ENCODE data around the gene VAT1L. TPM values are rescaled to one million over a fixed set of nuclear protein-coding genes. Genes with fewer than 3 reads are reported as not detected.

Gene VAT1L
- total RNA-seq, 2 experiments from 2014 or later = not detected

DNA sequence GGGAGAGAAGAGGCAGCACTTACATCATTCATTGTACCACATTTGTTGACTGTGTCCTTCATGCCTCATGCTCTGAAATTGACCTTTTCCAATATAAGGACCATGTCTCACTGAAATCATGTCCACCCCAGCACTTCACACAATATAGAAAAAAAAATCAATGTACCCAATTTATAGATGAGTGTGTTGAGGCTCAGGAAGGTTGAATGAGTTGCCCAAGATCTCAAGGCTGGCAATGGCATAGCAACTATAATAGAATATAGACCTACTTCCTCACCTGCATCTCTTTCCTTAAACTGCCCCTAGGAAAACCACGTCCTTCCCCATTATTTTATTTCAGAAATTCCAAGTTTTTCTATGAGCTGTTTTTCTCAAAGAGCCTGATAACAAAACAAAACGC, 912 bp upstream of the VAT1L start:
- POLR2A ChIA-PET = no interaction called here

DNA sequence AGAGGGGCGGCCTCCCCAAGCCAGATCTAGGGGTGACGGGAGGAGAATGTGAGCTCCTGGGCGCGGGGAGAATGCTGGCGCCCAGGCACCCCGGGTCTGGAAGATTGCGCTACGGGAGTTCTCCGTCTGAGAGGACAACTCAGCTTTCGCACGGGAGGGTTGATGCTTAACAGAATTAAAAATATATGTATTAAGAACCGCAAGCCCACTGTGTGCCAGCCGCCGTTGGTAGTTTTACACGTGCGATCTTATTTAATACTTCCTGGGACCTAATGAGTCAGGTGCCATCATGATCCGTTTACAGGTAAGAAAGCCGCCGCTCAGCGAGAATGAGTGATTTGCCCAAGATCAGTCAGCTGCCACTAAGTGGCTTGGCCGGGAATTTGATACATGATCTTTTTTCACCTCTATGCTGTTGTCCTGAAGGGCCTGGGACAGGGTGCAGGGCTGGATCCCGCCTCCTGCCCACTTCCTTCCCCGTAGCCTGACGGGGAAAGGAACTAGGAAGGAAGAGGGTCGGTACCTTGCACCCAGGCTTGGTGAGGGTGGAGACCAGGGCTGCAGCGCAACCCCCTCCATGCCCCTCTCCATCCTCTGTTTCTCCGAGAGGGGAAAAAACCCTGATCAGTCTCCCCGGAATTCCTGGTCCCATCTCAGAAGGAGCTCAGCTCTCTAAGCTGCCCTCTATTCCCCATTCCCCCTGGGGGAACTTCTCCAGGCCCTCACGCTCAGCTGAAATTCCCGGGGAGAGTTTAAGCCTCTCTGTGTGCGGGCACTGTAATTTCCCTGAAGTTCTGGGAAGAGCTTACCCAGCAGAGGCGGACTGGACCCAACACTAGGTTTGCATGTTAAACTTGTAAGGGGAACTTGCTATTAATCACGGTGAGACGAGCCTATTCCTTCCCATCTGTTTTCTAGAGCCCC, 983 bp downstream of the VAT1L start:
- Mint-ChIP-seq H3K27me3 (peaks cover 62% of the 10 kb centered on the region), H3K9me3 (no peaks in the 10 kb centered on the region), H3K27ac (no peak overlapping the region), H3K36me3 (ENCODE audit: low read depth) (no peaks in the 10 kb centered on the region), H3K4me1 (peaks cover 3% of the 10 kb centered on the region), H3K4me3 (no peak overlapping the region)
- ChIA-PET POLR2A (interaction anchor here (0.5 kb wide), 1 partner anchor 67 kb away, joined by 3 read pairs; the partner anchor contains the start of gene NUDT7), CTCF (interaction anchor here (1.1 kb wide), 2 partner anchors 16 to 92 kb away, joined by 3 read pairs; no protein-coding TSS in a partner anchor)
- DNase-seq = no peak

More for the DNA sequence above, 912 bp upstream of the VAT1L start:
- CTCF ChIA-PET = no interaction called here
- no peaks in the 10 kb centered on the region for H3K36me3 Mint-ChIP-seq (ENCODE audit: low read depth)
- no peak overlapping the region for H3K27ac Mint-ChIP-seq
- peaks cover 3% of the 10 kb centered on the region for H3K4me1 Mint-ChIP-seq
- DNase-seq = no peak
- H3K27me3 Mint-ChIP-seq = peaks cover 60% of the 10 kb centered on the region
- H3K4me3 Mint-ChIP-seq = no peak overlapping the region
- no peaks in the 10 kb centered on the region for H3K9me3 Mint-ChIP-seq

DNA sequence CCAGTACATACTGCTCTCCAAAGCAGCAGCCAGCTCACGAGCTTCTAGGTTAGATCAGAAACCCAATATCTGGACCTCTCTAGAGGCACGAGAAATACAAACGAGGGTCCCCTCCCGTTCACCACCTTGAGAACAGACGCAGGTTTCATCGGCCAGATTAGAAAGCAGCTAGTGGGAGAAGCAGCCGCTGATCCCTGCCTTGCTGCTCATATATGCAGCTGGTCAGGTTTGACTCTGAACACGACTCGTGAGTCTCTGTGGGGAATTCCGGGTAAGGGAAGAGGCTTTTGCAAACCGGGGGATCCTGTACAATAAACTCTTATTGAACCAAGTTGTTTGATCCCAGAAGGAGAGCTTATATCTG, 1.6 kb downstream of the VAT1L start:
- CTCF ChIA-PET = interaction anchor here (0.6 to 1.1 kb wide), 3 partner anchors 15 to 92 kb away, joined by 3 read pairs; no protein-coding TSS in a partner anchor
- Mint-ChIP-seq H3K9me3 (no peaks in the 10 kb centered on the region), H3K27me3 (peaks cover 66% of the 10 kb centered on the region), H3K4me3 (no peak overlapping the region), H3K27ac (no peak overlapping the region), H3K4me1 (peaks cover 3% of the 10 kb centered on the region), H3K36me3 (ENCODE audit: low read depth) (no peaks in the 10 kb centered on the region)
- POLR2A ChIA-PET = no interaction called here
- no peak for DNase-seq

DNA sequence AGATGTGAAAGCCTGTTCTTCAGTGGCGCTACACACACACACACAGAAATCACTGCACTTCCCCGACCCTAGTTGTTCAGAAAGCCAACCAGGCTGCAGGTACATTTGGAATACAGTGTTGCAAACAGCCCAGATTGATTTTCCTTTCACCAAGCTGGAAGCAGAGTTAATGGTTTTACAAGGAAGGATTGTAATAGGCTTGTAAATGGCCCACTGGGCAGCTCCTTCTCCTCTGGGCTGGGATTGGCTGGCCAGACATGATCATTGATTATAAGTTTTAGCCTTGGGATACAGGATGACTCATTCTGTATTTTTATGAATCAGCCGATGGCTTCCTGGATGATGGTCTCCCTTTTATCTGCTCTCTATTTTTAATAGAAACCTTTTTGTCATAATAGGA, 2.5 kb downstream of the VAT1L start:
- no peak for DNase-seq
- ChIA-PET POLR2A (no interaction called here), CTCF (no interaction called here)
- Mint-ChIP-seq H3K4me3 (no peak overlapping the region), H3K36me3 (ENCODE audit: low read depth) (no peaks in the 10 kb centered on the region), H3K4me1 (peaks cover 3% of the 10 kb centered on the region), H3K9me3 (no peaks in the 10 kb centered on the region), H3K27ac (no peak overlapping the region), H3K27me3 (peaks cover 65% of the 10 kb centered on the region)

DNA sequence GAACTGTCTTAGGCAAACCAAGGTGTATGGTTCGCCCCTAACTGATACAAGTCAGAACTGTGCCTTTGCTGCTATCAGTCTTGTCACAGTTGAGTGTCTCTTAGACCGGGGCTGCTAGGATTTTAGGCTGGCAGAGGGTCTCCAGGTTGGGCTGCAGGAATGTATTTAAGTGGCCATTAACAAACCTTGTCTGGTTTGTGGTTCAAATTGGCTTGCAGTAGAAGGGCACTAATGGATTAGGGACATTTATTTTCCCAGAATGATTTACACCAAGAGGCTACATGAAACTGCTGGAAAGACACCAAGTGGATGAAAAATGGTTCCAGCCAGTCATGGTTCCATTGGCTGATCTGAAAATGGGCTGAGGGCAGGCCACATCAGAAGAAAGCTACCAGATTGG, 5.1 kb downstream of the VAT1L start:
- H3K4me3 Mint-ChIP-seq = no peak overlapping the region
- ChIA-PET CTCF (no interaction called here), POLR2A (no interaction called here)
- H3K36me3 Mint-ChIP-seq (ENCODE audit: low read depth) = no peaks in the 10 kb centered on the region
- no peak for DNase-seq
- no peaks in the 10 kb centered on the region for H3K9me3 Mint-ChIP-seq
- H3K27ac Mint-ChIP-seq = no peak overlapping the region
- peaks cover 42% of the 10 kb centered on the region for H3K27me3 Mint-ChIP-seq
- H3K4me1 Mint-ChIP-seq = peaks cover under 1% of the 10 kb centered on the region

DNA sequence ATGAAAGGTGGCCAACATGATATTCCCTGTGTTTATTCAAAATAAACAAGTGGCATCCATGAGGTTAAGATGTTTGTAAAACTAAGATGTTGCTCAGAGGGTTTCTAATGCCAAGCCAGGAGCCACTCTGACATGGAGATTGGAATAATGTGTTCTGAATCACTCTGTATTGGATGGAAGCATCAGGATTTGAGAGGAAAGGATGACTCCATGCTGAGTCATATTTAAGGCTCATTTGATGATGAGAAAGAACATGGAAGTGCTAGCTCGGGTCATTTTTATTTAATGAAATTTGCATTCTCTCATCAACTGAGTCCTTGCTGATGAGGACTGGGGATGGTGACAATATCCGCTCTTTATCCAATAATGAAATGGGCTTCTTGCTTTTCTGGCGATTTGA, 6.2 kb downstream of the VAT1L start:
- H3K27me3 Mint-ChIP-seq = peaks cover 35% of the 10 kb centered on the region
- no peak for DNase-seq
- no peak overlapping the region for H3K27ac Mint-ChIP-seq
- H3K4me3 Mint-ChIP-seq = no peak overlapping the region
- ChIA-PET CTCF (no interaction called here), POLR2A (no interaction called here)
- no peaks in the 10 kb centered on the region for H3K36me3 Mint-ChIP-seq (ENCODE audit: low read depth)
- H3K9me3 Mint-ChIP-seq = no peaks in the 10 kb centered on the region
- no peaks in the 10 kb centered on the region for H3K4me1 Mint-ChIP-seq

DNA sequence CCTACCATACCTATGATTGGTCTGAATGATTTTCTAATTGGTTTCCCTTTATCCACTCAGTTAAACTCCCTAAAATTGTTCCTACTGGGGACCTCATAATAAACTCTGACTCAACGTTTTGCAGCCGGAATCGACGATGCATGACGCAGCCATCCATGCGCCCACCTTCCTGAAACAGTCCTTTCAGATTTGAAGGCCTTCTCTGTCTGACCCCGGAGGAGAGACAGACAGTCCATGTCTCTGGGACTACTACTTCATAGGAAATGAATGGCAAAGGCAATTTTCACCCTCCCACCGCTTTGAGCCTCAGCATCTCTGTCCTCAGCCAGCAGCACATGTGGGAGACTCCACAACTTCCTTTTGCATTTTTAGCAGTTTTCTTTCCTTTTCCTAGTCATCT, 13.5 kb downstream of the VAT1L start:
- POLR2A ChIA-PET = no interaction called here
- DNase-seq = no peak
- Mint-ChIP-seq H3K4me3 (no peak overlapping the region), H3K9me3 (no peaks in the 10 kb centered on the region), H3K27ac (no peak overlapping the region), H3K36me3 (ENCODE audit: low read depth) (no peaks in the 10 kb centered on the region), H3K27me3 (peaks cover 5% of the 10 kb centered on the region), H3K4me1 (no peaks in the 10 kb centered on the region)
- CTCF ChIA-PET = interaction anchor here (1.5 kb wide), 1 partner anchor 13 kb away, joined by 8 read pairs; no protein-coding TSS in a partner anchor

DNA sequence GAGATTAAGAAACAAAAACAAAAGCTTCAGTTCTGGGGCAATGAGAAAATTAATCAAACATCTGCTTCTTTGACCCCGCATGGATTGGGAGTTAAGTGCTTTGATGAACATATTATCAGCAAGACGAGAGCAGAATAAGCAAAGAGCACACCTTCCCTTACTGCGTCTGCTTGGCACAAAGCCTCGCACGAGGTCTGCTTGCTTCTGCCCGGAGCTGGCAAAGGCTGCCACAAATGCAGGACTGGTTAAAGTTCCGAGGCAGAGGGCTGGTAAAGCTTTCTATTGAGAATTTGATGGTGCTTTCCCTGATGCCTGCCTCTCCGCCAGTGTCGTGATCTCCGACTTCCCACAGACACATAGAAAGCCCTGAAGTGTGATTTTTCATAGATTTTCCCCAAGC, 17.0 kb downstream of the VAT1L start:
- H3K9me3 Mint-ChIP-seq = no peaks in the 10 kb centered on the region
- no peak overlapping the region for H3K4me3 Mint-ChIP-seq
- POLR2A ChIA-PET = no interaction called here
- CTCF ChIA-PET = interaction anchor here (1.5 kb wide), 1 partner anchor 15 kb away, joined by 3 read pairs; no protein-coding TSS in a partner anchor
- H3K36me3 Mint-ChIP-seq (ENCODE audit: low read depth) = no peaks in the 10 kb centered on the region
- no peaks in the 10 kb centered on the region for H3K4me1 Mint-ChIP-seq
- peaks cover under 1% of the 10 kb centered on the region for H3K27me3 Mint-ChIP-seq
- no peak overlapping the region for H3K27ac Mint-ChIP-seq
- DNase-seq = no peak

DNA sequence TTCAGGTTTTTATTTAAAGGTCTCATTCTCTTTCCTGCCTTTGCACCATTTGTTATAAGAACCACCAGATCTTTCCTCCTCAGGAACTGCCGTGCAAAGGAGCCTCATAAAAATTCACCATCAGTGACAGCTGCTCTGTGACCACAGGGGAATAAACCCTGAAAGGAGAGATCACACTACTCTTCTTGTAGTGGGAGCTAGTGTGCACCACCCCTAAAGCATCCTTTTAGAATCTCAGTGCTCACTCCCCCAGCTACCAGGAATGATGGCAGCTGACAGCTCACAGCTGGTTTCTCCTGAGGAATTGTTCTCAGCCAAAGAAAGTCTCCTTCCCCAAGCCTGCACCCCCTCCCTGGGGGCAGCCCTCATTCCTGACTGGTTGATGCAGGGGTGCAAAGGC, 18.7 kb downstream of the VAT1L start:
- ChIA-PET POLR2A (interaction anchor here (0.6 kb wide), 1 partner anchor 52 kb away, joined by 4 read pairs; no protein-coding TSS in a partner anchor), CTCF (no interaction called here)
- no peak overlapping the region for H3K27ac Mint-ChIP-seq

DNA sequence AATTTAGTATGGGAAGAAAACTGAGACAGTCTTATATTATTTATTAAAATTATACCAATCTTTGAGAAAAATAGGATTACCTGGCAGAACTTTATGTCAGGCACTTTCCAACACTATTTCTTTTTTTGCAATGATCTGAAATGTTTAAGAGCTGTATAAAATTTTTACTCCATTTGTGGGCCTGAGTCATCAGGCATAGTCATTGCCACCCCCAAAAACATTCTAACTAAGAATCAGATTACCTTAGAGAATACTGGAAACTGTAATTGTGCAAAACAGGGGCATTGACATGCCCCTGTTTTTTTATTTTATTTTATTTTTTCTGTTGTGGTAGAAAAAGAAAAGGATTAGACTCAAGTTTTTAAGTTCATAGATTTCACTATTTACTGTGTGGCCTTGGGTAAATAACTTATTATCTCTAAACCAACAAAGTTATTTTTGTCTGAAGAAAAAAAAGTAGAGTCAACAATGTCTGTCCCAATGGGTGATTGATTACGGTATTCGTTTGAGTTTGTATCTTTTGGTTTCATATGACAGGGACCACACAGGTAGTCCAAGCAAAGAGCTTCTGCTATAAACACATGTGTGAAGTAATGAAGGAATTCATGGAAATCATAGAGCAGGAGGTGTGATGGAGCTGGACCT, 24.6 kb downstream of the VAT1L start:
- Mint-ChIP-seq H3K4me3 (no peak overlapping the region), H3K27me3 (peaks cover 2% of the 10 kb centered on the region), H3K9me3 (no peaks in the 10 kb centered on the region), H3K27ac (no peak overlapping the region), H3K4me1 (no peaks in the 10 kb centered on the region), H3K36me3 (ENCODE audit: low read depth) (no peaks in the 10 kb centered on the region)
- DNase-seq = no peak
- ChIA-PET CTCF (interaction anchor here (0.6 to 1.0 kb wide), 2 partner anchors 10 to 14 kb away, joined by 3 read pairs; no protein-coding TSS in a partner anchor), POLR2A (no interaction called here)

More for the DNA sequence above, 18.7 kb downstream of the VAT1L start:
- no peak for DNase-seq
- H3K36me3 Mint-ChIP-seq (ENCODE audit: low read depth) = no peaks in the 10 kb centered on the region
- no peaks in the 10 kb centered on the region for H3K4me1 Mint-ChIP-seq
- no peaks in the 10 kb centered on the region for H3K9me3 Mint-ChIP-seq
- H3K27me3 Mint-ChIP-seq = no peaks in the 10 kb centered on the region
- no peak overlapping the region for H3K4me3 Mint-ChIP-seq

DNA sequence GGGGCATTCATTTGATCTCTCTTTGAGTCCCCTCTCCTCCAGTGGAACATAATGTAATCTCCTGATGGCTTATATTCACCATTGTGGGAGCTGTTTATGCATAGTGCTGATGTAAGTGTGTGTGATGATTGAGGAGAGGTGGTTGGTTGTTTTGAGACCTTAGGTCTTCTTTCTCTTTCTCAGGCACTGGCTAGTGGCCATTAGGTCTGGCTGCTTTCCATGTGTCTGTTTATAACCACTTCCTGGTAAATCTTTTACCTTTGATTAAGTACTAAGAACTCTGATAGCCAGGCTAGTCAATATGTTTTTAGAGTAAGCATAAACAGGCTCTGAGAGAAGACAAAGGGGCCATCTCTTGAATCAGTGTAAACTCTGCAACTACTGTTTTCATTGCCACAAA, 27.9 kb downstream of the VAT1L start:
- no peaks in the 10 kb centered on the region for H3K9me3 Mint-ChIP-seq

DNA sequence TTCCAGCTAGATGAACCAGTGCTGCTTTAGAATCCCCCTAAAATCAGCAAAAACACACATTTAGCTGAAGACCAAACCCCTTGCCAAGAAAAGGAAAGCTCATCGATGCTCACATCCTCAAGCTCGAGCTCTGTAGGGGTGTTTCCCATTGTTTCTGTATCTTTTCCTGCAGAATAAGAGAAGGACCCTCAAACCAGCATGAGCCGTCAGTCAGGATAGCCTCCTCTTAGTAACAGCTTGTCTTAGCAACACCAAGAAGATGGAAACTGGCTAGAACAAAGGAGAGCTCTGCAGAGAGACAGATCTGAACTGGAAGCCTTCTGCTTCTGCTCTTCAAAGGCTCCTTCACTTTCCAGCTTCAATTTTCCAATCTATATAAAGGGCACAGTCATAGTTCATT, 32.0 kb downstream of the VAT1L start:
- POLR2A ChIA-PET = no interaction called here
- CTCF ChIA-PET = no interaction called here
- Mint-ChIP-seq H3K27ac (no peak overlapping the region), H3K36me3 (ENCODE audit: low read depth) (no peaks in the 10 kb centered on the region), H3K4me3 (no peak overlapping the region), H3K4me1 (no peaks in the 10 kb centered on the region), H3K27me3 (peaks cover 4% of the 10 kb centered on the region), H3K9me3 (no peaks in the 10 kb centered on the region)
- no peak for DNase-seq

More for the DNA sequence above, 27.9 kb downstream of the VAT1L start:
- DNase-seq = no peak
- Mint-ChIP-seq H3K4me3 (no peak overlapping the region), H3K27ac (no peak overlapping the region), H3K4me1 (no peaks in the 10 kb centered on the region), H3K36me3 (ENCODE audit: low read depth) (no peaks in the 10 kb centered on the region), H3K27me3 (peaks cover 4% of the 10 kb centered on the region)
- POLR2A ChIA-PET = no interaction called here
- CTCF ChIA-PET = no interaction called here

DNA sequence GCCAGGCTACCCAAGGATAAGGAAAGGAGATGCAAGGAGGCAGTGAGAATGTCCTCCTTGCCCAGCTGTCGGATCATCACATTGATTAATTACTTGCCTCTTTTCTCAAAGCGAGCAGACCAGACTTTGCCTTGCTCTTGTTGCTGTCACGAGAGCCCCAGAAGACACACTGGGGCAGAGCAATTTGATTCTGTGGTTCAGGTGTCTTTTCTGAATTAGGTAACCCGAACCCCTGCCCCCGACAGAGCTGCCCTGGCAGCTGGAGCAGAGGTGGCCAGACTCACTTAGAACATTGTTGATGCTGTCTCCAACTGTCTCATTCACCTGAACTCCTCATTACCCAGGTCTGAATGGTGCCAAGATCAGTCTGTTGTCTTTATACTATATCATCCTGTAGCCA, 34.3 kb downstream of the VAT1L start:
- no peaks in the 10 kb centered on the region for H3K9me3 Mint-ChIP-seq
- POLR2A ChIA-PET = no interaction called here
- H3K36me3 Mint-ChIP-seq (ENCODE audit: low read depth) = no peaks in the 10 kb centered on the region
- CTCF ChIA-PET = no interaction called here
- H3K27ac Mint-ChIP-seq = no peak overlapping the region
- DNase-seq = no peak
- no peak overlapping the region for H3K4me3 Mint-ChIP-seq
- no peaks in the 10 kb centered on the region for H3K4me1 Mint-ChIP-seq
- H3K27me3 Mint-ChIP-seq = peaks cover 2% of the 10 kb centered on the region

Data from activated CD4-positive, alpha-beta T cell treated with anti-CD3 and anti-CD28 coated beads, Interleukin-2, amount 10 ng/mL, durations not matched to agents 7 days and 5 days (primary cell).